Peyer's patch (tissue), 4 donors: ENCODE measurements around the gene SNAP25. TPM values are rescaled to one million over a fixed set of nuclear protein-coding genes. Genes with fewer than 3 reads are reported as not detected.

Experiments used
- DNase-seq, 3 donors: peaks; one replicate each; pipeline ENCODE4 v3.0.0-alpha.2; 2017 to 2019
- H3K27ac ChIP-seq, 4 donors: fragments of 200-600 bp; sonication (generic); one replicate each; pipeline ENCODE4 v1.5.1; 2016 to 2019
- H3K27me3 ChIP-seq, 2 donors: fragments of 200-600 bp; sonication (generic); one replicate each; pipeline ENCODE4 v1.5.1; 2019
- H3K36me3 ChIP-seq, 3 donors: fragments of 200-600 bp; sonication (generic); one replicate each; pipeline ENCODE4 v1.5.1; 2016 to 2019
- H3K4me1 ChIP-seq, 4 donors: fragments of 200-600 bp; sonication (generic); one replicate each; pipeline ENCODE4 v1.5.1; 2016 to 2019
- H3K4me3 ChIP-seq, 4 donors: fragments of 200-600 bp; sonication (generic); 1 replicate in 3 of 4; 2 replicates in 1 of 4; pipeline ENCODE4 v1.5.1; 2016 to 2019; ENCODE audit warnings: mild to moderate bottlenecking in 1 of 4
- H3K9me3 ChIP-seq, 4 donors: fragments of 200-600 bp; sonication (generic); one replicate each; pipeline ENCODE4 v1.5.1; 2016 to 2019; ENCODE audit warnings: mild to moderate bottlenecking in 1 of 4
- CTCF ChIP-seq, 6 experiments: fragments of 450-650 bp in 4 of 6; fragments of 200-600 bp in 2 of 6; sonication (generic) in 1 of 6; IDR thresholded peaks; one replicate each; pipeline ENCODE4 v1.5.1; 2017 to 2019; ENCODE audit warnings: antibody characterized with exemption in 6 of 6, mild to moderate bottlenecking in 3 of 6, moderate library complexity in 1 of 6
- POLR2A ChIP-seq, 2 donors: fragments of 450-650 bp; IDR thresholded peaks; one replicate each; pipeline ENCODE4 v1.5.1; 2017; ENCODE audit warnings: antibody characterized with exemption in 2 of 2, mild to moderate bottlenecking in 2 of 2, moderate library complexity in 2 of 2
- total RNA-seq, 4 donors: library from RNA; depleted of rRNA; stranded (reverse); fragments of >200 nt; gene quantifications; one replicate each; pipeline ENCODE4 v1.1.0, GENCODE V29; 2016

Gene SNAP25
- total RNA-seq, 4 donors from 2014 or later, result 1.2 to 2.5 (median 1.6) TPM; not detected in 1

GRCh38 chr20:10288421-10288820, 69.8 kb downstream of the SNAP25 start:
- Histone ChIP-seq H3K27me3 (no peaks in the 10 kb centered on the region), H3K9me3 (no peaks in the 10 kb centered on the region), H3K27ac (no peak overlapping the region), H3K4me3 (no peak overlapping the region), H3K4me1 (no peaks in the 10 kb centered on the region), H3K36me3 (no peaks in the 10 kb centered on the region)
- DNase-seq, result no peak
- TF ChIP-seq POLR2A (IDR thresholded peaks at IDR 0.05) (no peak), CTCF (IDR thresholded peaks at IDR 0.05) (no peak)

GRCh38 chr20:10288954-10289646, 70.5 kb downstream of the SNAP25 start:
- H3K9me3 ChIP-seq, result no peaks in the 10 kb centered on the region
- DNase-seq, result no peak
- no peak for TF ChIP-seq POLR2A (IDR thresholded peaks at IDR 0.05)
- no peak for TF ChIP-seq CTCF (IDR thresholded peaks at IDR 0.05)
- H3K27me3 ChIP-seq, result no peaks in the 10 kb centered on the region
- no peak overlapping the region for H3K27ac ChIP-seq
- H3K36me3 ChIP-seq, result no peaks in the 10 kb centered on the region
- no peak overlapping the region for H3K4me3 ChIP-seq
- H3K4me1 ChIP-seq, result no peaks in the 10 kb centered on the region

- Histone ChIP-seq H3K4me3 (no peak overlapping the region), H3K27ac (no peak overlapping the region), H3K27me3 (no peaks in the 10 kb centered on the region), H3K9me3 (no peaks in the 10 kb centered on the region), H3K4me1 (no peaks in the 10 kb centered on the region), H3K36me3 (no peaks in the 10 kb centered on the region)
- TF ChIP-seq POLR2A (IDR thresholded peaks at IDR 0.05), result no peak
- no peak for TF ChIP-seq CTCF (IDR thresholded peaks at IDR 0.05)
- DNase-seq, result no peak
These were observed 73.1 kb downstream of the SNAP25 start for GRCh38 chr20:10291568-10292248.

- no peak for DNase-seq
- H3K36me3 ChIP-seq, result no peaks in the 10 kb centered on the region
These were observed 78.6 kb downstream of the SNAP25 start for GRCh38 chr20:10297223-10297622.

GRCh38 chr20:10297684-10298240, 79.1 kb downstream of the SNAP25 start:
- Histone ChIP-seq H3K36me3 (no peaks in the 10 kb centered on the region), H3K4me1 (no peaks in the 10 kb centered on the region), H3K4me3 (no peak overlapping the region), H3K27ac (no peak overlapping the region), H3K27me3 (no peaks in the 10 kb centered on the region), H3K9me3 (no peaks in the 10 kb centered on the region)
- TF ChIP-seq POLR2A (IDR thresholded peaks at IDR 0.05), result no peak
- no peak for TF ChIP-seq CTCF (IDR thresholded peaks at IDR 0.05)
- no peak for DNase-seq

More at GRCh38 chr20:10297223-10297622, 78.6 kb downstream of the SNAP25 start:
- H3K4me1 ChIP-seq, result no peaks in the 10 kb centered on the region
- no peak overlapping the region for H3K27ac ChIP-seq
- no peaks in the 10 kb centered on the region for H3K9me3 ChIP-seq
- H3K27me3 ChIP-seq, result no peaks in the 10 kb centered on the region
- H3K4me3 ChIP-seq, result no peak overlapping the region
- TF ChIP-seq CTCF (IDR thresholded peaks at IDR 0.05) (no peak), POLR2A (IDR thresholded peaks at IDR 0.05) (no peak)
